ENCODE data around the gene CCDC127. TPM values are rescaled to one million over a fixed set of nuclear protein-coding genes. Genes with fewer than 3 reads are reported as not detected.
"Not testable (repeated sequence)": the region's sequence is repeated elsewhere in the genome, so short reads cannot be mapped to it uniquely, and the experiment has no call there.

CCDC127 gene
- total RNA-seq, 1 experiment from 2014 or later: 24.1 TPM

DNA sequence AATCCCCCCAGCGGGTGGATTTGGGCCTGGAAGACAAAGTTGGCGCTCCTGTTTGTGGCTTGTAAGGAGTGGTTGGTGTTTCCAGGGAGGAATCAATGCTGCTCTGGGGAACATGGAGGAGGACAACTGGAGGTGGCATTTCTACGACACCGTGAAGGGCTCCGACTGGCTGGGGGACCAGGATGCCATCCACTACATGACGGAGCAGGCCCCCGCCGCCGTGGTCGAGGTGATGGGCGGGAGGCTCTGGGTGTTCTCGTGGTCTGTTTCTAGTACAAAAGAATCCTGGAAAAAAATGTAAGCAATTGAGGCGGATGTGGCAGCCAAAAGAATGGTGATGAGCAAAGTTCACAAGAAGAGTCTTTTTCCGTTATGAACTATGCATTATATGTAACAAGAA is 7.4 kb upstream of the CCDC127 start:
- H3K27me3 ChIP-seq (ENCODE audit: insufficient read depth, low read depth): no peaks in the 10 kb centered on the region
- ChIA-PET POLR2A (ENCODE audit: unreplicated experiment) (no interaction called here), CTCF (no interaction called here)
- H3K9me3 ChIP-seq (ENCODE audit: insufficient read depth, low read depth): no peaks in the 10 kb centered on the region
- no peak overlapping the region for H2AFZ ChIP-seq
- peaks cover 25% of the 10 kb centered on the region for H4K20me1 ChIP-seq (ENCODE audit: insufficient read depth)
- BruUV-seq (replicated peaks): no TSS peak
- peaks cover 31% of the 10 kb centered on the region for H3K79me2 ChIP-seq (ENCODE audit: low read depth)
- H3K4me2 ChIP-seq: no peak overlapping the region
- H3K4me1 ChIP-seq (replicated peaks; ENCODE audit: insufficient read depth): peaks cover 4% of the 10 kb centered on the region; the same call in 1 of the 2 replicates
- DNase-seq: no peak
- no peaks in the 10 kb centered on the region for H3F3A ChIP-seq (ENCODE audit: insufficient read depth, low read depth)
- H3K27ac ChIP-seq: no peak overlapping the region
- H3K4me3 ChIP-seq: no peak overlapping the region
- TF ChIP-seq, protein P1, sequence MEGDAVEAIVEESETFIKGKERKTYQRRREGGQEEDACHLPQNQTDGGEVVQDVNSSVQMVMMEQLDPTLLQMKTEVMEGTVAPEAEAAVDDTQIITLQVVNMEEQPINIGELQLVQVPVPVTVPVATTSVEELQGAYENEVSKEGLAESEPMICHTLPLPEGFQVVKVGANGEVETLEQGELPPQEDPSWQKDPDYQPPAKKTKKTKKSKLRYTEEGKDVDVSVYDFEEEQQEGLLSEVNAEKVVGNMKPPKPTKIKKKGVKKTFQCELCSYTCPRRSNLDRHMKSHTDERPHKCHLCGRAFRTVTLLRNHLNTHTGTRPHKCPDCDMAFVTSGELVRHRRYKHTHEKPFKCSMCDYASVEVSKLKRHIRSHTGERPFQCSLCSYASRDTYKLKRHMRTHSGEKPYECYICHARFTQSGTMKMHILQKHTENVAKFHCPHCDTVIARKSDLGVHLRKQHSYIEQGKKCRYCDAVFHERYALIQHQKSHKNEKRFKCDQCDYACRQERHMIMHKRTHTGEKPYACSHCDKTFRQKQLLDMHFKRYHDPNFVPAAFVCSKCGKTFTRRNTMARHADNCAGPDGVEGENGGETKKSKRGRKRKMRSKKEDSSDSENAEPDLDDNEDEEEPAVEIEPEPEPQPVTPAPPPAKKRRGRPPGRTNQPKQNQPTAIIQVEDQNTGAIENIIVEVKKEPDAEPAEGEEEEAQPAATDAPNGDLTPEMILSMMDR (conservative IDR thresholded peaks at IDR 0.05): no peak
- TF ChIP-seq EZH2 (IDR thresholded peaks at IDR 0.05; ENCODE audit: low read depth): no peak
- peaks cover 34% of the 10 kb centered on the region for H3K36me3 ChIP-seq (ENCODE audit: low read depth)
- intact Hi-C loops (cut with micrococcal nuclease; ENCODE audit: unreplicated experiment): no loop called here
- no peaks in the 10 kb centered on the region for H3K9me2 ChIP-seq (ENCODE audit: insufficient read depth)

DNA sequence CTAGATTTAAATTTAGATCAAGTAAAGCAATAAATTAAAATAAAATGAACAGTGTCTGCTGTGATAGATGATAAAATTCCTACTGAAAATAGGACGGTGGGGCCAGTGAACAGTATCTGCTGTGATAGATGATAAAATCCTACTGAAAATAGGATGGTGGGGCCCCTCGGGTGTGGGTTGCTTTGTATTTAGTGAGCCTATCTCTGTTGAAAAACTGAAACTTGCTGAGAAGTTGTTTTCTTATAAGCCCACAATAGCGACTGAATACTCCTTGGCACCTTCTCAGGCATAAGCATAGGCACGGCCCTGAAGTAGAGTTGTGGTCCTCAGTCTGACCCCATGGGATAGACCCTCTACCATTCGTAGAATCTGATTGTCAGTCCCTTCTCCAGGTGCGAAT is 5.8 kb upstream of the CCDC127 start:
- no peaks in the 10 kb centered on the region for H3K9me2 ChIP-seq (ENCODE audit: insufficient read depth)
- no peaks in the 10 kb centered on the region for H3K9me3 ChIP-seq (ENCODE audit: insufficient read depth, low read depth)
- peaks cover 16% of the 10 kb centered on the region for H3K4me1 ChIP-seq (replicated peaks; ENCODE audit: insufficient read depth)
- peaks cover 35% of the 10 kb centered on the region for H4K20me1 ChIP-seq (ENCODE audit: insufficient read depth)
- no peak overlapping the region for H3K4me2 ChIP-seq
- ChIA-PET POLR2A (ENCODE audit: unreplicated experiment) (no interaction called here), CTCF (no interaction called here)
- no peaks in the 10 kb centered on the region for H3F3A ChIP-seq (ENCODE audit: insufficient read depth, low read depth)
- no peak overlapping the region for H3K27ac ChIP-seq
- no TSS peak for BruUV-seq (replicated peaks)
- no peak for TF ChIP-seq EZH2 (IDR thresholded peaks at IDR 0.05; ENCODE audit: low read depth)
- TF ChIP-seq, protein P1 (conservative IDR thresholded peaks at IDR 0.05): no peak
- no peak overlapping the region for H2AFZ ChIP-seq
- H3K4me3 ChIP-seq: no peak overlapping the region
- peaks cover 47% of the 10 kb centered on the region for H3K79me2 ChIP-seq (ENCODE audit: low read depth)
- H3K36me3 ChIP-seq (ENCODE audit: low read depth): peaks cover 26% of the 10 kb centered on the region
- DNase-seq: no peak
- H3K27me3 ChIP-seq (ENCODE audit: insufficient read depth, low read depth): no peaks in the 10 kb centered on the region
- intact Hi-C loops (cut with micrococcal nuclease; ENCODE audit: unreplicated experiment): no loop called here

DNA sequence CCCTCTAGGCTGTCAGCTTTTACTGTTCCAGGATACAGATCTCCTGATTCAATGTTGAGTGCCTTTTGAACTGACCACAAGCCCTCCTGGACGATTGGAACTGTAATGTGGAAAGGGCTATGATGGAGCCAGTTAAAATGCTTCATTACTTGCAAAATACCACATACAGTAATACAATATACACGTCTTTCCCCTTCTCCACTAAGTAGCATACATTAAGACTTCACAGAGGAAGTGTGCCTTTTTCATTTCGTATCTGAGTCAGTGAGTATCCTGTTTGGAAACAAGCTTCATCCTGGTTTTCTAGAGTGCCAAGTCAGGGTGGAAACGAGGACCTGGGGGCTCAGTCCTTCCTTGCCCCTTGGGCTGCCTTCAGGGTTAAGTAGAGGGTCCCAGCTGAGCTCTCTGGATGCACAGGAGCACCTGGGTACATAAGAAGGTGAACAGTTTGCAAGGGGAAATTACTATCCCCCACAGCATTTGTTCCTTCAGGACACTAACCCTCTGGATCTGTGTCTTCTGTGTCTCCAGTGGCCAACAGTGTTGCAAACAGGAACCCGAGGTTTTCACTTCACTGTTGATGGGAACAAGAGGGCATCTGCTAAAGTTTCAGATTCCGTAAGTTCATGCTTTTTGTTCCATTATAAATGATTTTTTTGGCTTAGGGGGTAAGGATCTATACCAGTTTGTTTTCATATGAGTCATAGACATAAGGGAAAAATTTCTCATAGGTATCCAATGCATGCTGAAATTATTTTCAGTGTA is 5.2 kb upstream of the CCDC127 start:
- H3K4me3 ChIP-seq; H3F3A ChIP-seq (ENCODE audit: insufficient read depth, low read depth); H2AFZ ChIP-seq; DNase-seq; H3K27me3 ChIP-seq (ENCODE audit: insufficient read depth, low read depth); H3K9me3 ChIP-seq (ENCODE audit: insufficient read depth, low read depth); H3K9me2 ChIP-seq (ENCODE audit: insufficient read depth); CTCF ChIA-PET; BruUV-seq (replicated peaks); H3K4me2 ChIP-seq; intact Hi-C loops (cut with micrococcal nuclease; ENCODE audit: unreplicated experiment); H3K27ac ChIP-seq; POLR2A ChIA-PET (ENCODE audit: unreplicated experiment): not testable (repeated sequence)
- Histone ChIP-seq H3K4me1 (replicated peaks; ENCODE audit: insufficient read depth) (peaks cover 16% of the 10 kb centered on the region), H4K20me1 (ENCODE audit: insufficient read depth) (peaks cover 35% of the 10 kb centered on the region), H3K36me3 (ENCODE audit: low read depth) (peaks cover 20% of the 10 kb centered on the region), H3K79me2 (ENCODE audit: low read depth) (peaks cover 52% of the 10 kb centered on the region)

Measured in PC-9 (cell line).